KG1 (cell line): ENCODE data around the gene LAYN.
A peak's percentile ranks its signal among the peaks of the same experiment; 100 is the strongest.

Source experiments
- DNase-seq: peaks from one replicate; lab custom pipeline; 2025; lab: John Stamatoyannopoulos, UW

Gene LAYN

DNA sequence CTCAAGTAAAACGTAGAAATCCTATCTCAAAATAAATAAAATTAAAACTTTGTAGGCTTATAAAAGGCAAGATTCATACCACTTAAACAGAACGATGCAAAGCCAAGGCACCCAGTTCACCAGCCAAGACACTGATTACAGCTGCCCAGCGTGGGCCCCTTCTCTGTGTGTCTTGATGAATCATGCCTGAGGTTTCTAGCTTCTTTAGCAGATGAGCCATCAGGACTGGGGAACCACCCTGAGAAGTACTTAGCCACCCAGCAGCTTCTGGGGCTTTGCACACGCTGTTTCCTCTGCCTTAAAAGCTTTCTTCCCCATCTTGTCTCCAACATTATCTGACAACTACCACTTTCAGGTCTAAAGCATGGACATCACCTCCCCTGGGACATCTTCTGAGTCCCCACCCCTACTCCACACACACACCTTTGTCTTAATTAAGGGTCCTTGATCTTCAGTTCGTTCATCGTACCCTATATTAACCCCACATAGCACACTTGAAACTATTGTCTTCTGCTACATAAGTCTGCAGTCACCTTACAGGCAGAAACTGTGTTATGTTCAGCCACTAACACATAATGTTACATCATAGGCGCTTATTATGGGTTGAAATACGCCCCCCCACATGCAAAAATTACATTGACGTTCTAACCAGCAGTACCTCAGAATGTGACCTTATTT, 8.7 kb upstream of the LAYN start:
- DNase-seq = peak; percentile 25

DNA sequence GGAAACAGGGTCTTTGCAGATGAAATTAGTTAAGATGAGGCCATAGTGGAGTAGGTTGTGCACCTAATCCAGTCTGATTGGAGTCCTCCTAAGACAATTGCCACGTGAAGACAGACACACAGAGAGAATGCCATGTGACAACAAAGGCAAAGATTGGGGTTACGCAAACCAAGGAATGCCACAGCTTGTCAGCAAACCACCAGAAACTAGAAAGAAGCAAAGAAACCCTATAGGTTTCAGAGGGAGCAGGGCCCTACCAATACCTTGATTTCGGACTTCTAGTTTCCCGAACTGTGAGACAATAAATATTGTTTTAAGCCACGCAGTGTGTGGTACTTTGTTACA, 8.2 kb upstream of the LAYN start:
- DNase-seq = no peak

DNA sequence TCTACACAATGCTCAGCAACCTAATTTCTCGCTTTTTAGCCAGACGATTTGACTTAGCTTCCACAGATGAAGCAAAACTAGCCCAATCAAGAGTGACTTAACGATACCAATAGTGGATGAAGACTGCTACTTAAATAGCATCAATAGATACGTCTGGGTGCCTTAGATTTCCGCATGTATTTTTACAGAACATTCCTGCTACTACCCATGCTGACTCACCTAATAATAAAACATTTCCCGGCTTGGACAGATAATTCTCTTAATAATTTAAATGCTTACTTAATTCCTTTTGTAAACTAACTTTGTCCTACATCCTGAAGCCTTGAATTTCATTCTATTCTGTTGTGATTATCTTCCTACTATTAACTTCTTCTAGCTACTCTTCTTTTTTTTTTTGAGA, 5.2 kb upstream of the LAYN start:
- DNase-seq = no peak

DNA sequence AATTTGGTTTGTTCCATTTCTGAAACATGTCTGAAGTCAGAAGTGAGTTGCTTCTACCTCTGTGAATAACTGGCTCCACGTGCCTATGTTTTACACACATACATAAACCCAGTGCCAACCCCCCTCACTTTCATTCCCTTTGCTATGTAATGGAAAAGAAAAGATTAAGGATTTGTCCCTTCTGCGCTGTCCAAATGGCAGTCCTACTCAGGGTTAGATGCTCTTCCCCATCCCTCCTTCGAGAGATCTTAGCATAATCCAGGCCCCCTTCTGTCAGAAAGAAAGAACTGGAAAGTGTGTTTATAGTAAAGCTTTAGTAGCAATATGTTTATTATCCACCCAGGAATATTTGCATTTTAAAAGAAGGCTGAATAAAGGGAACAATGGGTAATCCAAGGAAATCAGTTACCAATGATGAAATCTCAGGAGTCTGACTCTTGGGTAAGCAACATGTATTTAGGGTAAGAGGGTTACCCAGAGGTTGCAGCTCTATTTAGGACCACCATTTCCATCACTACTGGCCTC, 3.1 kb upstream of the LAYN start:
- no peak for DNase-seq

DNA sequence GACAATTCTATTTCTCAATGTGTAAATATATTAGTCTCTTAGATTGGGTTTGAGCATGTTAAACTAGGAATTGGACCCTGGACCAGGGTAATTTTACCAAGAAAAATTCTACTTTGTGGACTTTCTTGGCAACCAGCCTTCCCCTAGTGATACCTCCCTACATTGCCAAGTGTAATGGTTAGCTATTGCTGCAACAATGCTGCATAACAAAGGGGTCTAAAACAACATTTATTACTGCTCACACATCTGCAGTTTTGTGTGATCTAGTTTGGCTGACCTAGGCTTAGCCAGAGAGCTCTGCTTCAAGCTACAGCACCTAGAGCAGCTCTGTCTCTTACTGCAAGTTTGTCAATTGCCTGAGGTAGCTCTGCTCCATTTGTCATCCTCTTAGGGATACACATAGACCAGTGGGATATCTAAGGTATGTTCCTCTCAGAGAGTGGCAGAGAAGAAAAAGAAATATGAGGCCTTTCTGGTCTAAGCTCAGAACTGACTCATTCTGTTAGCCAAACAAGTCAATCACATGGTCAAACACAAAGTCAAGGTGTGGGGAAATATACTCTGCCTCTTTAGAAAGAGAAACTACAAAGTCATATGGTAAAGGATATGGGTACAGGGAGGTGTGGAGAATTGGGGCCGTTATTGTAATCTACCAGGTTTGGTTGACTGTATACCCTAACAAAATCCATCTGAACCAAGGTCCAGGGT, 2.0 kb upstream of the LAYN start:
- no peak for DNase-seq

DNA sequence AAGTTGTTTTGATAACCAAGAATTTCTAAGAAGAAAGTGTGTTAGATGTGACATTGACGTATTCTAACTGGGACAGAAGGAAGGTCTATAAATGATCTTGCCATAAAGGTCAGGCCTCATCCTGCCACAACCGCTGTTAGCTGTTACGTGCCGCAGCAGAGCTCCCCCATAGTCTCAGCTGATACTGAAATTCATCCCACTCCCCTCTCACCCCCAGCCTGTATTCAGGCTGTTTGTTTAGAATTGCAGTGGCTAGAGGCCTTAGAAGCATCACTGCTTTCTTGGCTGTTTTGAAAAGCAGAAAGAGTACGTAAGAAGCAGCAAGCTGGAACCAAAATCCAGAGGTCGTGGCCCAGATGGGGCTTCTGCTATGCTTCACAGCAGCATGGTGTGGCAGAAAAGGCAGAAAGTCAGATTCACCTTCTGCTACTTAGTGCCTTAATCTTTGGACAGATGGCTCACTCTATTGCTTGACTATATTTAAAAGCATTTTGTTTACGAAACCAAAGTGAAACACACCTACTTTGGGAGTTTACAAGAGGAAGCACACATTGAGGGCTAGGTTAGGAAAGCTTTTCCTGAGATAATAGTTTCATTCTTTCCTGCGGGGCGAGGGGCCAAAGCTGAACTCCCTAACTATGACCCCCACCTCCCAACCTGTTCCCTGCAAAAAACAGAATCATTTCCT, 950 bp upstream of the LAYN start:
- DNase-seq = no peak

DNA sequence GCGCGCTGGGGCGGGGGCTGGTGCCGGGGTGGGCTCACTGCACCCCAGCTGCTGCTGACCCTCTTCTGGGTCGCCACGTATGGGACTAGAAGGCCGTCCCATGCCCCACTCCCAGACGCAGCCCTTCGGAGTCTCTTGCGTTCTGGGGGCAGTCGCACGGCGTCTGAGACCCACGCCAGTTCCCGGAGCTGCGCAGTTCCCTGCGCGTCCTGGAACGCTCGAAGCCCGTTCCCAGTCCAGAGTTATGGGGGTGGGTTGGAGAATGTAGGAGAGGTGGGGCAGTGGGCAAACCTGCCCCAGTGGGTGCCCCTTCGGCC, 375 bp downstream of the LAYN start:
- DNase-seq = no peak

DNA sequence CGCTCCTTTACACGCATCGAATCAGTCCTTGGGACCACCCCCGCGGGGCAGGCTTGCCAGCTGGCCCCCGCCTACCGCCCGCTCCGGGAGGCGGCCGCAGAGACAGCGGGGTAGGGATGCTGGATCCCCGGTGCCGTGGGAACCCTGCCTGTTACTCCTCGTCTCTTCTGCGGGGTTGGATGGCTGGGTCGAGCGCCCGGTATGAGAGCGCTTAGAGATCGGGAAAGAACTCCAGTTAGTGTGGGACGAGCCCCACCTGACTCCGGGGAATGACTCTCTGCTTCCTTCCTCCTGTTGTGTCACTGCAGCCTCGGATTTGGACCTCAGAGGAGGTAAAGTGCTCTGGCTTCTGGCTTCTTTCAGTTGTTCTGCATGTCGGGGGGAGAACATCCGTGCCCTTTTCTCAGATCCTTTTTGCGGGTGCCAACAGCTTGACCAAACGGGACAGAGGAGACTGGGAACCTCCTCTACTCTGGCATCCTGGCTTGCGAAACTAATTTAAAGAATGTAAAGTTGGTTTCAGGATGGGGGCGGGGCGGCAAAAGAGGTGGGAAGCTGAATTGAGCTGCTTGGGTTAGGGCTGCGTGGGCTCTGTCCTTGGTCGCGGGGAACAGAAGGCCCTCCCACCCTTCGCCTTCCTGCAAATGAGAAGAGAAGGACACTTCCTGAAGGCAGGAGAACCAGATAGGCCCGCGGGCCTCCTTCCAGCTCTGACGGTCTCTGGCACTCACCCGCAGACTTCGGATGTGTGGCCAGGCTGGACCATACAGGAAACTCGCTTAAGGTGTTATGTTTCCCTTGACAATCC, 938 bp downstream of the LAYN start:
- no peak for DNase-seq

DNA sequence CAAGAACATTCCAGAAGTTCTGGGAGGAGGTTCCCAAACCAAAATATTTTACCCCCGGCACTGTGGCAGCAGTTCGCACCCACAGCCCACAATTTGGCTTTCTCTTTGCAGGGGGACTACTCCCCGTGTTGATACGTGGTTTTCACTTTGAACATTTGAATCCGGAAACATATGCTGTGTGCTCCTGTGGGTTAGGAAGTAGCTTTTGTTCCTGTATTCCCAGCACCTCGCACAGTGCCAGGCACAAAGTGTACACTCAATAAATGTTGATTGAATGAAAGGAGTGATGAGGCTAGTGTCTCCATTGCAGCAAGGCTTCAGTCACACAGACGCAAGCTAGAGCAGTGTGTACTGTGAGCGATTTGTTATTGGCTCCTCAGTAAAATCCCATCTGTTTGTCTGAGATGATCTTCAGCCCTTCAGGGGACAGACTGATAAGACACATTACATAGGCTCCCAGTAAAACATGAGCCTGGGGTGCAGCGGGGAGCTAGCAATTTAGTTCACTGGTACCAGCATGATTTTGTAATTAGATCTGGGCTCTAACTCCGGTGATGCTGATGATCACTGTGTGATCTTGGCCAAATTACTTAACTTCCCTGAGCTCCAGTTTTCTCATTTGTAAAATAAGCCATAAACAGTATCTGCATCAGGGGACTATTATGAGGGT, 2.2 kb downstream of the LAYN start:
- no peak for DNase-seq

DNA sequence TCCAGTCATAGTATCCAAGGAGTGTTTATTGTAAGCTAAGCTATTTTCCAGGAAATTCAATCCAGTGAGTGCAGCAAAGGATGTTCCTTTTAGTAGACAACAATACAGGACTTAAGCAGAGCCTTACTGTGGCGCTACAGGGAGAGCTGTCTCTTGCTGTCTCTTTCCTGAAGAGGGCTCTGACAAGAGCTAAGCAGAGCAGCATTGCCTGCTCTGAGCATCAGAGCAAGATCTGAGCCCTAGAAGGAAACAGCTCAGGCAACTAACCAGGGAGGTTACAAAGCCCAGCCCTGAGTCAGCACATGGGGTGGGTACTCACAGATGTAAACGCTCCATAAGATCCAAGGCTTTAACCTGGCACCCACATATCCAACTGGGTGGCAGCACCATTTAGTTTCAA, 8.0 kb downstream of the LAYN start:
- no peak for DNase-seq

DNA sequence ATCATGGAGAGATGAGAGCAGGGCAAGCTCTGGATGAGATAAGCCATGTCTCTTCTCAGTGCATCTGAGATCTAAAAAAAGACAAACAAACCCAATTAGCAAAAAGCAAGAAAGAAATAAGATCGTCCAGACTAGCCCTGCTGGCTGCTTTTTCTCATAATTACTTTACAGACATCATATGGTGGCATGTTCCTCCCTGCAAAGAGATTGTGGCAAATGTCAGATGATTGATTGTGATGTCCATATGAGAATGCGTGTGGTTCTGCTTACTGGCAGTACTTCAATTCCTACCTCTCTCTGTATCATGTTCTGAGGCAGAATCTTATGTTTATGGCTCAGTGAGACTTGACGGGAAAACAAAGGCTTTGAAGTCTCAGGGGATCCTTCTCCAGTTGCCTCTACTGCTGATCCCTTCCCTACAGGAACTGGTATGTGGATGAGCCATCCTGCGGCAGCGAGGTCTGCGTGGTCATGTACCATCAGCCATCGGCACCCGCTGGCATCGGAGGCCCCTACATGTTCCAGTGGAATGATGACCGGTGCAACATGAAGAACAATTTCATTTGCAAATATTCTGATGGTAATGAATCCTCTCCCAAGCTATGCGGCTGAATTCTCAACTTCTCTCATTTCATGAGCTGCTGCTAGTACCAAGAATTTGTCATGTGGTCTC, 8.8 kb downstream of the LAYN start:
- DNase-seq = no peak

DNA sequence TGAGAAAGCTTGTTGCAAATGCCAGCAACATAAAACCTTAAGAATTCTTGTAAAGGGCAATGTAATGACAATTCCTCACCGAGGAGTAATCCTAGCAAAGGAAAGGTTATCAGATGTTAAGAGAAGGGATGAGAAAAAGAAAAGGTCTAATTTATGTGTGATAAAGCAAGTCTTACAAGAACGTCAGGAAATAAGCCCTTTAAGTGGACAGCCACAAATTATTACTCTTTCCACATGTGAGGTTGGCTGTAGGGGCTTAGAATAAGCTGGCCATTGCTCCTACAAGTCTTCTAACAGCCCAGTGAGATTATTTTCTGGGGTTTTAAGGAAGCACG, 9.3 kb downstream of the LAYN start:
- no peak for DNase-seq

DNA sequence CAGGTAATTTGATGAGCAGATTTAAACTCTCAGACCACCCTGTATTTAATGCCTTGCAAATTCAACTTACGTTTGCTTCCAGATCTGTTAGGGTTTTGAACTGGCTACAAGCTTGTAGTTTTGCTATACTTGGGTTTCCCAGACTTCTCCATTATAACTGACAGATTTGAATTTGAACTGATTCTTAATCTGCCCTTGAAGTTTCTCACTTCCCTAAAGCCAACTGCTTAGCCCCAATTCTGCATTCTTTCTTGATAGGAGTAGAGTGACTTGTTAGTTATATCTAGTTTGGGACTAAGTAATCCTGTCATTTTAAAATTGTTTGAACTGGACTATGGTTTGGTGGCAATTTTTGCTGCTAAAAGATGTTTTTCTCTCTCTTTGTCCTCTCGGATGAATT, 9.7 kb downstream of the LAYN start:
- no peak for DNase-seq

DNA sequence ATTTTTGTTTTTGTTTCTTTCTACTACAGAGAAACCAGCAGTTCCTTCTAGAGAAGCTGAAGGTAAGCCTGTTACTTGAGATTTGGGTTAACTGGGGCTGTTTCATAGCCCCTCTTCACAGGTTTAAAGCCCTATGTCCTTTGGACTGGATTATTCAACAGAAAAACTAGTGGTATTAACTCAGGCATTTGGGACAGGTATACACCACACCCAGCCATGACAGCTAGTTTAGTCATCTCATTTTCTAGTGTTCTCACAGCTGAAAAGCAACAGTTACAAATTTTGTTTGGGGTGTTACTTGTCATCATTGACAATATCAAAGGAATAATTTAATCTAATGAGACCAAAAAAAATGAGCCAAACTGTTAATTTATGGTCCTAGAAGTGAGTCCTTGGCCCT, 14.0 kb downstream of the LAYN start:
- no peak for DNase-seq

DNA sequence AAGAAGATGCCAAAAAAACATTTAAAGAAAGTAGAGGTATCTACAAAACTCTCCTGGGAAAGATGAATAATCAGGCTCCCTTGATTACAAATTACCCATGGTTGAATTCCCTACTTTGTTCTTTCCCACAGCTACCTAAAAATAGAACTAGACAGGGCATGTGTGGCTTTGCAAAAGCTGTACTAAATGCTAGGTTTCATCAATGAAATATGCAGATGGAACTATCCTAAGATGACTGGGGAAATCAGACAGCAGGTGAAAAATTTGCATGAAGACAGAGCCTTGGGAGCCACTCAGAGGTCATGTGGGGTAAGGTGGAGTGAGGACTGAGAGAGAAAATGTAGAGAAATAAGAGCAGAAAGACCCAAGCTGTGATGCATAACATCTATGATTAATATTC, 14.7 kb downstream of the LAYN start:
- DNase-seq = no peak

DNA sequence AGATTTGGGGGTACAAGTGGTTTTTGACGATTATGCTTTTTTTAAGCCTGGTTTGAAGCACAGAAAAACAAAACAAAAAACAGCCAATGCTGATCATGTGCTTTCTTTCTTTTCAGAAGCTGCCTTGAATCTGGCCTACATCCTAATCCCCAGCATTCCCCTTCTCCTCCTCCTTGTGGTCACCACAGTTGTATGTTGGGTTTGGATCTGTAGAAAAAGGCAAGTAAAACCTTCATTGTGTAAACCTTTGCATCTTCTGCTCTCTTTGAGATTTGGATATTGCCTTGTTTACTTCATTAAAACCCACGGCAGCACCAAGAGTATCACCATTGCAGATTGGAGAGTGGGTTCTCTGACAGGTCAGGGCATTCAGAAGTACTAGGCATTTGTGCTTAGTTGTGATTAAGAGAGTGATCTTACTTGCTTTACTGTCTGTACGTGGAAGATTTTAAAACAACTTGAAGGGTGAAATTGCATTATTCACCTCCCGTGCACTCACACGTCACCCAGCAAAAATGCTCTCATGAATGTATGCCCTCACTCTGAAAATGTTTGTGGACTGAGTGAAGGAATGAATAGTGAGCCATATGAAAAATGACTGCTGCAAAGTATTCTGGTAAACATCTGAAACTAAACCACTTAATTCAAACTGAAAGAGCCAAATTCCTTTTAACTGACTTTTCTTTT, 17.0 kb downstream of the LAYN start:
- no peak for DNase-seq

DNA sequence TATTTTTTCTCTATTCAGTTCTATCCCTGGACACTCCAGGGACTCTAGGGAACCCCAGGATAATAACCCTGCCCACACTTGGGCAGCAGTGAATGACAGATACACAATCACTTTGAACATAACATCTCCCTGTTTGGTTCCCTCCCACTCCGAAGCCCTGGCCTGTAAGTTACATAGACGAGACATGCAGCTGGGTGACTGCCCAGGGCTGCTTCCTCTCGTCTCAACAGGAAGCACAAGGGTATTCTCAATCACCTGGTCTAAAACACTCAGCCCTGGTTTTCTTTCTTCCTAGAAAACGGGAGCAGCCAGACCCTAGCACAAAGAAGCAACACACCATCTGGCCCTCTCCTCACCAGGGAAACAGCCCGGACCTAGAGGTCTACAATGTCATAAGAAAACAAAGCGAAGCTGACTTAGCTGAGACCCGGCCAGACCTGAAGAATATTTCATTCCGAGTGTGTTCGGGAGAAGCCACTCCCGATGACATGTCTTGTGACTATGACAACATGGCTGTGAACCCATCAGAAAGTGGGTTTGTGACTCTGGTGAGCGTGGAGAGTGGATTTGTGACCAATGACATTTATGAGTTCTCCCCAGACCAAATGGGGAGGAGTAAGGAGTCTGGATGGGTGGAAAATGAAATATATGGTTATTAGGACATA, 19.4 kb downstream of the LAYN start:
- no peak for DNase-seq

DNA sequence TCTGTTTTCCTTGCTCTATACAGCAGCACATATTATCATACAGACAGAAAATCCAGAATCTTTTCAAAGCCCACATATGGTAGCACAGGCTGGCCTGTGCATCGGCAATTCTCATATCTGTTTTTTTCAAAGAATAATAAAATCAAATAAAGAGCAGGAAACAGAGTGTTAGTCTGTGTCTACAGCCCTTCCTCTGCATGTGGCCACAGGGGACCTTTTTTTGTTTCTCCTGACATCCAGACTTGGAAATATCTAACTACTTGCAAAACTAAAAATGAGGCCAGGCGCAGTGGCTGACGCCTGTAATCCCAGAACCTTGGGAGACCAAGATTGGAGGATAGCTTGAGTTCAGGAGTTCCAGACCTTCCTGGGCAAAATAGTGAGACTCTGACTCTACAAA, 20.3 kb downstream of the LAYN start:
- DNase-seq = no peak

DNA sequence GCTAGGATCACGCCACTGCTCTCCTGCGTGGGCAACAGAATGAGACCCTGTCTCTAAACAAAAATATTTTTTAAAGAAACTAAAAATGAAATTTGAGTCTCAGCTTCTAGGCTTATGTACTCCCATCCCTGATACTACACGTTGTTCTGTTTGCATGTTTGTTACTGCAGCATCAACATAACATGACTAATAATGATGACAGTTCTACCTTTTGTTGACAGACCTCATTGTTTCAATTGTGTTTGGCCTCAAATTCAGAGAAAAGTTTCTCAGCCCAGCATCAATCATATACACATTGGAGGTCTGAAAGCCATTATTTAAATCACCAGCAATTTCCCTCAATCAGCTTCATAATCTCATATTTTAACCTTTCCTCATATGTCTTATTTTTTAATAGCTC, 20.8 kb downstream of the LAYN start:
- DNase-seq = no peak

DNA sequence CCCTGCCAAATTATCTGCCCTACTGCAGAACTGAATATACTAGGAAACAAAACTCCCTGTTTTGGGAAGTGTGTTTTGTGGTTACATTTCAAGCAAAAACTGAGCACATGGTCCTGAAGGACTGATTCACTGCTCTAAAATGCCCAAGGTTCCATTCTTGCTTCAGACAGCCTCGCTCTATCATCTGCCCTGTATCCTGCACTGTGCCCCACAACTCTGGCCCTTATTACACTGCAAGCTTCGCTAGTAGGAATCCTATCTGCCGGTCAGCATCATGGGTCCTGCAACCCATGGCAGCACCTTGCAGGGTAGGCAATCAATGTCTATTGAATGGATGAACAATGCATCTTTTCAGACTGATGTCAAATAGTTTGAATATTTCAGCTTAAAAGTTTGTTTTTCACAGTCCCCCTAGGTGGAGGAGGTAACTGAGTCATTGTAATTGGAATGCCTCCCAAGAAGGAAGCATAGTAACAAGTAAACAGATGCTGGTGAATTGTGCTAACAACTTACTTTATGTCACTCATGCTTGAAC, 21.3 kb downstream of the LAYN start:
- no peak for DNase-seq
